ENCODE data around the gene MACROD2.

Gene MACROD2

GRCh38 chr20:15201602-15202001 lies 1206.3 kb downstream of the MACROD2 start:
- Histone ChIP-seq H2AFZ (ENCODE audit: low read depth, low read length) (no peak overlapping the region), H3K4me1 (ENCODE audit: insufficient read depth, low read length) (no peaks in the 10 kb centered on the region), H3K9me3 (ENCODE audit: low read length) (no peaks in the 10 kb centered on the region), H3K27me3 (ENCODE audit: insufficient read depth, low read length) (no peaks in the 10 kb centered on the region), H3K4me3 (ENCODE audit: low read length) (no peak overlapping the region), H3K36me3 (ENCODE audit: insufficient read depth, low read length) (no peaks in the 10 kb centered on the region)

GRCh38 chr20:15204234-15204633 lies 1208.9 kb downstream of the MACROD2 start:
- Histone ChIP-seq H3K4me3 (ENCODE audit: low read length) (no peak overlapping the region), H3K4me1 (ENCODE audit: insufficient read depth, low read length) (no peaks in the 10 kb centered on the region), H3K27me3 (ENCODE audit: insufficient read depth, low read length) (no peaks in the 10 kb centered on the region), H2AFZ (ENCODE audit: low read depth, low read length) (no peak overlapping the region), H3K9me3 (ENCODE audit: low read length) (no peaks in the 10 kb centered on the region), H3K36me3 (ENCODE audit: insufficient read depth, low read length) (no peaks in the 10 kb centered on the region)

GRCh38 chr20:15205028-15205427 lies 1209.7 kb downstream of the MACROD2 start:
- Histone ChIP-seq H3K27me3 (ENCODE audit: insufficient read depth, low read length) (no peaks in the 10 kb centered on the region), H3K9me3 (ENCODE audit: low read length) (no peaks in the 10 kb centered on the region), H3K4me1 (ENCODE audit: insufficient read depth, low read length) (no peaks in the 10 kb centered on the region), H2AFZ (ENCODE audit: low read depth, low read length) (no peak overlapping the region), H3K36me3 (ENCODE audit: insufficient read depth, low read length) (no peaks in the 10 kb centered on the region), H3K4me3 (ENCODE audit: low read length) (no peak overlapping the region)

- Histone ChIP-seq H3K36me3 (ENCODE audit: insufficient read depth, low read length) (no peaks in the 10 kb centered on the region), H3K4me3 (ENCODE audit: low read length) (no peak overlapping the region), H3K9me3 (ENCODE audit: low read length) (no peaks in the 10 kb centered on the region), H3K4me1 (ENCODE audit: insufficient read depth, low read length) (no peaks in the 10 kb centered on the region), H3K27me3 (ENCODE audit: insufficient read depth, low read length) (no peaks in the 10 kb centered on the region), H2AFZ (ENCODE audit: low read depth, low read length) (no peak overlapping the region)
Measured at GRCh38 chr20:15205719-15206118, 1210.4 kb downstream of the MACROD2 start.

GRCh38 chr20:15209537-15209936 lies 1214.2 kb downstream of the MACROD2 start:
- H3K27me3 ChIP-seq (ENCODE audit: insufficient read depth, low read length), result no peaks in the 10 kb centered on the region
- no peak overlapping the region for H2AFZ ChIP-seq (ENCODE audit: low read depth, low read length)
- no peaks in the 10 kb centered on the region for H3K36me3 ChIP-seq (ENCODE audit: insufficient read depth, low read length)
- no peak overlapping the region for H3K4me3 ChIP-seq (ENCODE audit: low read length)
- peaks cover 2% of the 10 kb centered on the region for H3K9me3 ChIP-seq (ENCODE audit: low read length)
- H3K4me1 ChIP-seq (ENCODE audit: insufficient read depth, low read length), result no peaks in the 10 kb centered on the region

- Histone ChIP-seq H2AFZ (ENCODE audit: low read depth, low read length) (no peak overlapping the region), H3K4me3 (ENCODE audit: low read length) (no peak overlapping the region), H3K36me3 (ENCODE audit: insufficient read depth, low read length) (no peaks in the 10 kb centered on the region), H3K4me1 (ENCODE audit: insufficient read depth, low read length) (no peaks in the 10 kb centered on the region), H3K27me3 (ENCODE audit: insufficient read depth, low read length) (no peaks in the 10 kb centered on the region), H3K9me3 (ENCODE audit: low read length) (peaks cover 2% of the 10 kb centered on the region)
Measured at GRCh38 chr20:15214051-15214450, 1218.7 kb downstream of the MACROD2 start.

- Histone ChIP-seq H3K27me3 (ENCODE audit: insufficient read depth, low read length) (no peaks in the 10 kb centered on the region), H3K4me1 (ENCODE audit: insufficient read depth, low read length) (peaks cover 44% of the 10 kb centered on the region), H3K4me3 (ENCODE audit: low read length) (no peak overlapping the region), H3K9me3 (ENCODE audit: low read length) (no peaks in the 10 kb centered on the region), H2AFZ (ENCODE audit: low read depth, low read length) (no peak overlapping the region), H3K36me3 (ENCODE audit: insufficient read depth, low read length) (no peaks in the 10 kb centered on the region)
Measured at GRCh38 chr20:15220009-15220656, 1224.8 kb downstream of the MACROD2 start.

GRCh38 chr20:15220778-15221565 lies 1225.7 kb downstream of the MACROD2 start:
- no peaks in the 10 kb centered on the region for H3K36me3 ChIP-seq (ENCODE audit: insufficient read depth, low read length)
- H3K4me3 ChIP-seq (ENCODE audit: low read length), result no peak overlapping the region
- H3K27me3 ChIP-seq (ENCODE audit: insufficient read depth, low read length), result no peaks in the 10 kb centered on the region
- peaks cover 44% of the 10 kb centered on the region for H3K4me1 ChIP-seq (ENCODE audit: insufficient read depth, low read length)
- H2AFZ ChIP-seq (ENCODE audit: low read depth, low read length), result no peak overlapping the region
- no peaks in the 10 kb centered on the region for H3K9me3 ChIP-seq (ENCODE audit: low read length)

GRCh38 chr20:15222502-15223330 lies 1227.4 kb downstream of the MACROD2 start:
- Histone ChIP-seq H3K4me1 (ENCODE audit: insufficient read depth, low read length) (peaks cover 44% of the 10 kb centered on the region), H3K36me3 (ENCODE audit: insufficient read depth, low read length) (no peaks in the 10 kb centered on the region), H2AFZ (ENCODE audit: low read depth, low read length) (peak overlapping the region; percentile 33), H3K27me3 (ENCODE audit: insufficient read depth, low read length) (no peaks in the 10 kb centered on the region), H3K9me3 (ENCODE audit: low read length) (no peaks in the 10 kb centered on the region), H3K4me3 (ENCODE audit: low read length) (no peak overlapping the region)

GRCh38 chr20:15224199-15224598 lies 1228.9 kb downstream of the MACROD2 start:
- Histone ChIP-seq H3K9me3 (ENCODE audit: low read length) (no peaks in the 10 kb centered on the region), H3K4me3 (ENCODE audit: low read length) (no peak overlapping the region), H3K27me3 (ENCODE audit: insufficient read depth, low read length) (no peaks in the 10 kb centered on the region), H3K4me1 (ENCODE audit: insufficient read depth, low read length) (peaks cover 44% of the 10 kb centered on the region), H3K36me3 (ENCODE audit: insufficient read depth, low read length) (no peaks in the 10 kb centered on the region), H2AFZ (ENCODE audit: low read depth, low read length) (no peak overlapping the region)

- H3K4me1 ChIP-seq (ENCODE audit: insufficient read depth, low read length), result peaks cover 22% of the 10 kb centered on the region
- no peak overlapping the region for H3K4me3 ChIP-seq (ENCODE audit: low read length)
- no peaks in the 10 kb centered on the region for H3K36me3 ChIP-seq (ENCODE audit: insufficient read depth, low read length)
- no peaks in the 10 kb centered on the region for H3K27me3 ChIP-seq (ENCODE audit: insufficient read depth, low read length)
- H2AFZ ChIP-seq (ENCODE audit: low read depth, low read length), result no peak overlapping the region
- H3K9me3 ChIP-seq (ENCODE audit: low read length), result no peaks in the 10 kb centered on the region
Measured at GRCh38 chr20:15227102-15227501, 1231.8 kb downstream of the MACROD2 start.

GRCh38 chr20:15232243-15232642 lies 1236.9 kb downstream of the MACROD2 start:
- Histone ChIP-seq H3K9me3 (ENCODE audit: low read length) (no peaks in the 10 kb centered on the region), H3K4me3 (ENCODE audit: low read length) (no peak overlapping the region), H3K4me1 (ENCODE audit: insufficient read depth, low read length) (peaks cover 21% of the 10 kb centered on the region), H3K27me3 (ENCODE audit: insufficient read depth, low read length) (no peaks in the 10 kb centered on the region), H3K36me3 (ENCODE audit: insufficient read depth, low read length) (no peaks in the 10 kb centered on the region), H2AFZ (ENCODE audit: low read depth, low read length) (no peak overlapping the region)
